Measurements from ENCODE around the gene CHL1.

Gene CHL1

DNA sequence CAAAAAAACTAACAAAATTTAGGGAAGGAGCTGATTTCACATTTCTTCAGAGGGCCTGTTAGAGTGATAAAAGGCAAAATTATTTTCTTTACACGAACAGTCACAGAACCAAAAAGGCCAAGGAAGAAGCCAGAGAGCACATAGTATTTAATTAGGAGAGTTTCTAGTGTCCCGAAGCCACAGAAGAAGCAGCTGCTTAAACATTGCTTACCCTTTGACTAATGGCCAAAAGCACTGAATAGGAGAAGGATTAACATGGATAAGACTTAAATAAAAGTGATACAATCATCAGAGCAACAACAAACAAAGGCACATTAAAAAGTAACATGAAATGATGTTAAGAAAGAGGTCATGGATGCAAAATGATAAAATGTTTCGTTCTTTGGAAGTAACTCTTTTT lies 98.6 kb downstream of the CHL1 start:
- no peaks in the 10 kb centered on the region for H4K20me1 ChIP-seq (ENCODE audit: insufficient read depth, low read length)
- DNase-seq: no peak
- no peak overlapping the region for H3K4me3 ChIP-seq (ENCODE audit: low read depth in 1 of 2, low read length in 2 of 2)
- no peaks in the 10 kb centered on the region for H3K79me2 ChIP-seq (ENCODE audit: insufficient read depth, low read length)
- no peak for TF ChIP-seq CTCF (IDR thresholded peaks at IDR 0.05; ENCODE audit: borderline replicate concordance, extremely low read depth, low read length, poor library complexity, severe bottlenecking)
- TF ChIP-seq EZH2 (IDR thresholded peaks at IDR 0.05; ENCODE audit: borderline replicate concordance, low read depth, low read length, severe bottlenecking): no peak
- H3K27ac ChIP-seq (ENCODE audit: low read length): no peak overlapping the region
- ATAC-seq (ENCODE audit: insufficient read depth, low read depth): no peak
- H3K4me2 ChIP-seq (ENCODE audit: insufficient read depth, low read length): no peak overlapping the region
- H3K4me1 ChIP-seq (ENCODE audit: insufficient read depth, low read length): no peaks in the 10 kb centered on the region
- no peak overlapping the region for H3K9ac ChIP-seq (ENCODE audit: low read depth, low read length)
- no peaks in the 10 kb centered on the region for H3K36me3 ChIP-seq (ENCODE audit: insufficient read depth, low read length)
- no peaks in the 10 kb centered on the region for H3K27me3 ChIP-seq (ENCODE audit: insufficient read depth, low read length, poor library complexity)
- no peak overlapping the region for H2AFZ ChIP-seq (ENCODE audit: low read depth, low read length)
- H3K9me3 ChIP-seq (ENCODE audit: insufficient read depth, low read length, severe bottlenecking): no peaks in the 10 kb centered on the region

DNA sequence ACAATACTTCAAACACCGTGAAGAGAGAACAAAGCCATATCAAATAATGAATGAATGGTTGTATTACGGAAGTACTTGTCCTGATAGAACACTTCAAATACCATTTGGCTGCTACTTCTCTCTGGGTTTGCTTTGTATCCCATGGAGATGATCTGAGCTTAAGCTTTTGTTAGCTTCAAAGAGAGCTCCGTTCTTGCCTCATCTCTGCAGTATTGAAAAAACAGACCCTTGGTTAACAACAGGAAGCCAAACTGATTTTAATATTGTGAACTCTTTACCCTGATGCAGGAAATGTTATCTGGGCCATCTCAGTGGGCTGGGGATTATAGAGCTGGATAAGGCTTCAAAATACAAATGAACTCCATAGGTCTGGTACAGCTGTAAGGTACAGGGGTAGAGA lies 101.0 kb downstream of the CHL1 start:
- Histone ChIP-seq H3K9ac (ENCODE audit: low read depth, low read length) (no peak overlapping the region), H3K79me2 (ENCODE audit: insufficient read depth, low read length) (no peaks in the 10 kb centered on the region), H3K4me2 (ENCODE audit: insufficient read depth, low read length) (no peak overlapping the region), H2AFZ (ENCODE audit: low read depth, low read length) (no peak overlapping the region), H3K4me3 (ENCODE audit: low read depth in 1 of 2, low read length in 2 of 2) (no peak overlapping the region), H3K27me3 (ENCODE audit: insufficient read depth, low read length, poor library complexity) (no peaks in the 10 kb centered on the region), H3K36me3 (ENCODE audit: insufficient read depth, low read length) (no peaks in the 10 kb centered on the region), H4K20me1 (ENCODE audit: insufficient read depth, low read length) (no peaks in the 10 kb centered on the region), H3K4me1 (ENCODE audit: insufficient read depth, low read length) (no peaks in the 10 kb centered on the region), H3K9me3 (ENCODE audit: insufficient read depth, low read length, severe bottlenecking) (no peaks in the 10 kb centered on the region), H3K27ac (ENCODE audit: low read length) (no peak overlapping the region)
- ATAC-seq (ENCODE audit: insufficient read depth, low read depth) (no peak), DNase-seq (no peak)
- TF ChIP-seq CTCF (IDR thresholded peaks at IDR 0.05; ENCODE audit: borderline replicate concordance, extremely low read depth, low read length, poor library complexity, severe bottlenecking) (no peak), EZH2 (IDR thresholded peaks at IDR 0.05; ENCODE audit: borderline replicate concordance, low read depth, low read length, severe bottlenecking) (no peak)

DNA sequence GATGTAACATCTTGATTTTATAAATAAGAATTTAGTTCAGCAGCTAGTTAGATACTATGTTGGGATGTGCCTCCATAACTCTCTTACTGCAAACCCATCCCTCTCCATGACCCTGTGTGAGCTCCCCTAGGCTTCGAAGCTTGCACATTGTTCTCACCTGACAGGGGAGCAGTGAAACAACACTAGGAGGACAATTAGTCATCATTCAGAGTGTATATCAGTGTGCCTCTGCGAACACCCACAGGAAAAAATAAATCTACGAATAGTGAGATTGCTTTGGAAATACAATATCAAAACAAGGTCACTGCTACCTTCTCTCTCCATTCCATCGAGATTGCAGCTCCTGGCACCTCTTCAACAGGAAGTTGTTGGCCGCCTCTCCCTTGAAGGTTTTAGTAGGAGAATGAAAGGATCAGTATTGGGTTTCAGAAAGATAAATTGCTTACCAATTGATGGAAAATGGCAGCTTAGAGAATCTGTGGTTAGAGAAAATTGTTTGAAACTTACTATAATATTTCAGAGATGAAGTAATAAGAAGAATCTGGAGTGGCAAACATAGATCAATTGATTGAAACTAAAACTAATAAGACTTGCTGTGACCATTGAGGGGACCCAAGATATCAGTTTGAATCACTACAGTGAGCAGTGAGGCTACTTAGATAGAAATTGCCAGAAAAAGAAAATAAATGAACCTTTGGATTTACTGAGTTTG lies 103.2 kb downstream of the CHL1 start:
- H3K4me3 ChIP-seq (ENCODE audit: low read depth in 1 of 2, low read length in 2 of 2): no peak overlapping the region
- DNase-seq (no peak), ATAC-seq (ENCODE audit: insufficient read depth, low read depth) (no peak)
- H3K27ac ChIP-seq (ENCODE audit: low read length): no peak overlapping the region
- H3K36me3 ChIP-seq (ENCODE audit: insufficient read depth, low read length): no peaks in the 10 kb centered on the region
- no peaks in the 10 kb centered on the region for H4K20me1 ChIP-seq (ENCODE audit: insufficient read depth, low read length)
- H3K4me1 ChIP-seq (ENCODE audit: insufficient read depth, low read length): no peaks in the 10 kb centered on the region
- no peaks in the 10 kb centered on the region for H3K79me2 ChIP-seq (ENCODE audit: insufficient read depth, low read length)
- TF ChIP-seq CTCF (IDR thresholded peaks at IDR 0.05; ENCODE audit: borderline replicate concordance, extremely low read depth, low read length, poor library complexity, severe bottlenecking) (no peak), EZH2 (IDR thresholded peaks at IDR 0.05; ENCODE audit: borderline replicate concordance, low read depth, low read length, severe bottlenecking) (no peak)
- H3K9ac ChIP-seq (ENCODE audit: low read depth, low read length): no peak overlapping the region
- no peak overlapping the region for H2AFZ ChIP-seq (ENCODE audit: low read depth, low read length)
- H3K9me3 ChIP-seq (ENCODE audit: insufficient read depth, low read length, severe bottlenecking): no peaks in the 10 kb centered on the region
- H3K27me3 ChIP-seq (ENCODE audit: insufficient read depth, low read length, poor library complexity): no peaks in the 10 kb centered on the region
- H3K4me2 ChIP-seq (ENCODE audit: insufficient read depth, low read length): no peak overlapping the region

All from DND-41 (cell line).